ENCODE data around the gene KRTAP10-1. TPM values are rescaled to one million over a fixed set of nuclear protein-coding genes. Genes with fewer than 3 reads are reported as not detected.

Gene KRTAP10-1
- total RNA-seq, 2 experiments from 2014 or later, result 0.13 TPM; not detected in 1

- ChIA-PET CTCF (ENCODE audit: unreplicated experiment) (no interaction called here), POLR2A (no interaction called here)
- H3K79me2 ChIP-seq (ENCODE audit: insufficient read depth, low read depth, low read length), result no peaks in the 10 kb centered on the region
- intact Hi-C loops (cut with micrococcal nuclease; ENCODE audit: unreplicated experiment), result no loop called here
- H3K36me3 ChIP-seq (ENCODE audit: insufficient read depth, low read length), result no peaks in the 10 kb centered on the region
- no peak overlapping the region for H3K4me2 ChIP-seq (ENCODE audit: low read length)
- no TSS peak for BruUV-seq (replicated peaks)
- H3K9me2 ChIP-seq (ENCODE audit: insufficient read depth, low read length), result no peaks in the 10 kb centered on the region
- no peak overlapping the region for H3K27ac ChIP-seq (ENCODE audit: low read depth, low read length, poor library complexity, severe bottlenecking)
- H3K4me3 ChIP-seq (ENCODE audit: low read depth, low read length, poor library complexity, severe bottlenecking), result no peak overlapping the region
- TF ChIP-seq, protein P1, sequence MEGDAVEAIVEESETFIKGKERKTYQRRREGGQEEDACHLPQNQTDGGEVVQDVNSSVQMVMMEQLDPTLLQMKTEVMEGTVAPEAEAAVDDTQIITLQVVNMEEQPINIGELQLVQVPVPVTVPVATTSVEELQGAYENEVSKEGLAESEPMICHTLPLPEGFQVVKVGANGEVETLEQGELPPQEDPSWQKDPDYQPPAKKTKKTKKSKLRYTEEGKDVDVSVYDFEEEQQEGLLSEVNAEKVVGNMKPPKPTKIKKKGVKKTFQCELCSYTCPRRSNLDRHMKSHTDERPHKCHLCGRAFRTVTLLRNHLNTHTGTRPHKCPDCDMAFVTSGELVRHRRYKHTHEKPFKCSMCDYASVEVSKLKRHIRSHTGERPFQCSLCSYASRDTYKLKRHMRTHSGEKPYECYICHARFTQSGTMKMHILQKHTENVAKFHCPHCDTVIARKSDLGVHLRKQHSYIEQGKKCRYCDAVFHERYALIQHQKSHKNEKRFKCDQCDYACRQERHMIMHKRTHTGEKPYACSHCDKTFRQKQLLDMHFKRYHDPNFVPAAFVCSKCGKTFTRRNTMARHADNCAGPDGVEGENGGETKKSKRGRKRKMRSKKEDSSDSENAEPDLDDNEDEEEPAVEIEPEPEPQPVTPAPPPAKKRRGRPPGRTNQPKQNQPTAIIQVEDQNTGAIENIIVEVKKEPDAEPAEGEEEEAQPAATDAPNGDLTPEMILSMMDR (conservative IDR thresholded peaks at IDR 0.05; ENCODE audit: low read length), result no peak
- TF ChIP-seq EZH2phosphoT487 (IDR thresholded peaks at IDR 0.05; ENCODE audit: borderline replicate concordance, low read depth, low read length), result no peak
- DNase-seq (ENCODE audit: low spot score), result no peak
- no peaks in the 10 kb centered on the region; the same call in 1 of the 2 replicates for H3K9me3 ChIP-seq (ENCODE audit: low read length)
- no peaks in the 10 kb centered on the region for H4K20me1 ChIP-seq (ENCODE audit: insufficient read depth, low read length)
- H2AFZ ChIP-seq (ENCODE audit: low read length), result no peak overlapping the region
- H3K4me1 ChIP-seq (ENCODE audit: insufficient read depth, low read length, poor library complexity, severe bottlenecking), result no peaks in the 10 kb centered on the region
Observed at GRCh38 chr21:44524414-44525371, 15.3 kb downstream of the KRTAP10-1 start.

DNA sequence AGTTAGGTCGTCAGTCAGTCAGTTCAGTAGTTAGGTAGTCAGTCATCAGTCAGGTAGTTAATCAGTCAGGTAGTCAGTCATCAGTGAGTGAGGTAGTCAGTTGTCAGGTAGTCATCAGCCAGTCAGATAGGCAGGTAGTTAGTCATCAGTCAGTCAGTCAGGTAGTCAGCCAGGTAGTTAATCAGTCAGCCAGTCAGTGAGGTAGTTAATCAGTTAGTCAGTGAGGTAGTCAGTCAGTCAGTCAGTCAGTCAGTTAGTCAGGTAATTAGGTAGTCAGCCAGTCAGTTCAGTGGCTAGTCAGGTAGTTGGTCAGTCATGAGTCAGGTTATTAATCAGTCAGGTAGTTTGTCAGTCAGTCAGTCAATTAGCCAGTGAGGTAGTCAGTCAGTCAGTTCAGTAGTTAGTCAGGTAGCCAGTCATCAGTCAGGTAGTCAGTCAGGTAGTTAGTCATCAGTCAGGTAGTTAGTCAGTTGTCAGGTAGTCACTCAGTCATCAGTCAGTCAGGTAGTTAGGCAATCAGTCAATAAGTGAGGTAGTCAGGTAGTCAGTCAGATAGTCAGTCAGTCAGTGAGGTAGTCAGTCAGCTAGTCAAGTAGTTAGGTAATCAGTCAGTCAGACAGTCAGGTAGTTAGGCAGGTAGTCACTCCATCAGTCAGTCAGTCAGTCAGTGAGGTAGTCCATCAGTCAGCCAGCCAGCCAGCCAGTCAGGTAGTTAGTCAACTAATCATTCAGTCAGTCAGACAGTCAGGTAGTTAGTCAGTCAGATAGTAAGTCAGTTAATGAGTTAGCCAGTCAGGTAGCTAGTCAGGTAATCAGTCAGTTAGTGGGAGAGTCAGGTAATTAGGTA is 16.2 kb downstream of the KRTAP10-1 start:
- intact Hi-C loops (cut with micrococcal nuclease; ENCODE audit: unreplicated experiment), result no loop called here
- no peak overlapping the region for H3K4me2 ChIP-seq (ENCODE audit: low read length)
- TF ChIP-seq EZH2phosphoT487 (IDR thresholded peaks at IDR 0.05; ENCODE audit: borderline replicate concordance, low read depth, low read length), result no peak
- TF ChIP-seq, protein P1 (conservative IDR thresholded peaks at IDR 0.05; ENCODE audit: low read length), result no peak
- no peaks in the 10 kb centered on the region for H3K4me1 ChIP-seq (ENCODE audit: insufficient read depth, low read length, poor library complexity, severe bottlenecking)
- H4K20me1 ChIP-seq (ENCODE audit: insufficient read depth, low read length), result no peaks in the 10 kb centered on the region
- no peak overlapping the region for H3K4me3 ChIP-seq (ENCODE audit: low read depth, low read length, poor library complexity, severe bottlenecking)
- H3K79me2 ChIP-seq (ENCODE audit: insufficient read depth, low read depth, low read length), result no peaks in the 10 kb centered on the region
- H3K27ac ChIP-seq (ENCODE audit: low read depth, low read length, poor library complexity, severe bottlenecking), result no peak overlapping the region
- DNase-seq (ENCODE audit: low spot score), result no peak
- ChIA-PET POLR2A (no interaction called here), CTCF (ENCODE audit: unreplicated experiment) (no interaction called here)
- H3K36me3 ChIP-seq (ENCODE audit: insufficient read depth, low read length), result no peaks in the 10 kb centered on the region
- no peaks in the 10 kb centered on the region; the same call in 1 of the 2 replicates for H3K9me3 ChIP-seq (ENCODE audit: low read length)
- H3K9me2 ChIP-seq (ENCODE audit: insufficient read depth, low read length), result no peaks in the 10 kb centered on the region
- no peak overlapping the region for H2AFZ ChIP-seq (ENCODE audit: low read length)
- BruUV-seq (replicated peaks), result no TSS peak

Data from OCI-LY7 (cell line).